ENCODE results near the gene FGGY.

DNA sequence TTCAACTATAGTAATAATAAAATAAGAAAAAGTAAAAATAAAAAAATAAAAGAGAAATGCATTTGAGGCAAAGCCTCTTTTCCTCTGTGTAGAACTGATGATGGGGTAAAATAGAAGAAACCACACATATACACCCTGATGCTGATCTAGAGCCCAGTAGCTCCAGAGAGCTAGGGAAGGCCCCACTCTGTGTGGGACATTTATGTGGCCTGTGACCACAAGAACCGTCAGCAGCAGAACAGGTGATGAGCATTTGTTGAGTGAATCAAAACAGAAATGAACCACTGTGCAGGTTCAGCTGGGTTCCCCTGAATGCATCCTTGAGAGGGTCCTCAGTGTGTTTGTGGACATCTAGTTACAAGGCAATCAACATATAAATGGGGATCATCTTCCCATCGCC is 296.0 kb downstream of the FGGY start:
- TF ChIP-seq, protein P1, sequence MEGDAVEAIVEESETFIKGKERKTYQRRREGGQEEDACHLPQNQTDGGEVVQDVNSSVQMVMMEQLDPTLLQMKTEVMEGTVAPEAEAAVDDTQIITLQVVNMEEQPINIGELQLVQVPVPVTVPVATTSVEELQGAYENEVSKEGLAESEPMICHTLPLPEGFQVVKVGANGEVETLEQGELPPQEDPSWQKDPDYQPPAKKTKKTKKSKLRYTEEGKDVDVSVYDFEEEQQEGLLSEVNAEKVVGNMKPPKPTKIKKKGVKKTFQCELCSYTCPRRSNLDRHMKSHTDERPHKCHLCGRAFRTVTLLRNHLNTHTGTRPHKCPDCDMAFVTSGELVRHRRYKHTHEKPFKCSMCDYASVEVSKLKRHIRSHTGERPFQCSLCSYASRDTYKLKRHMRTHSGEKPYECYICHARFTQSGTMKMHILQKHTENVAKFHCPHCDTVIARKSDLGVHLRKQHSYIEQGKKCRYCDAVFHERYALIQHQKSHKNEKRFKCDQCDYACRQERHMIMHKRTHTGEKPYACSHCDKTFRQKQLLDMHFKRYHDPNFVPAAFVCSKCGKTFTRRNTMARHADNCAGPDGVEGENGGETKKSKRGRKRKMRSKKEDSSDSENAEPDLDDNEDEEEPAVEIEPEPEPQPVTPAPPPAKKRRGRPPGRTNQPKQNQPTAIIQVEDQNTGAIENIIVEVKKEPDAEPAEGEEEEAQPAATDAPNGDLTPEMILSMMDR (IDR thresholded peaks at IDR 0.05 in 4 of 5, conservative IDR thresholded peaks at IDR 0.05 in 1 of 5) = no peak
- TF ChIP-seq POLR2A (IDR thresholded peaks at IDR 0.05) = no peak
